COLO829 (cell line): ENCODE results near the gene RXRA.

Experiments used
- DNase-seq: peaks from one replicate; pipeline ENCODE4 v3.0.0; 2012; ENCODE audit warnings: low spot score

The RXRA gene

GRCh38 chr9:134355158-134355557 lies 28.9 kb downstream of the RXRA start:
- no peak for DNase-seq

DNA sequence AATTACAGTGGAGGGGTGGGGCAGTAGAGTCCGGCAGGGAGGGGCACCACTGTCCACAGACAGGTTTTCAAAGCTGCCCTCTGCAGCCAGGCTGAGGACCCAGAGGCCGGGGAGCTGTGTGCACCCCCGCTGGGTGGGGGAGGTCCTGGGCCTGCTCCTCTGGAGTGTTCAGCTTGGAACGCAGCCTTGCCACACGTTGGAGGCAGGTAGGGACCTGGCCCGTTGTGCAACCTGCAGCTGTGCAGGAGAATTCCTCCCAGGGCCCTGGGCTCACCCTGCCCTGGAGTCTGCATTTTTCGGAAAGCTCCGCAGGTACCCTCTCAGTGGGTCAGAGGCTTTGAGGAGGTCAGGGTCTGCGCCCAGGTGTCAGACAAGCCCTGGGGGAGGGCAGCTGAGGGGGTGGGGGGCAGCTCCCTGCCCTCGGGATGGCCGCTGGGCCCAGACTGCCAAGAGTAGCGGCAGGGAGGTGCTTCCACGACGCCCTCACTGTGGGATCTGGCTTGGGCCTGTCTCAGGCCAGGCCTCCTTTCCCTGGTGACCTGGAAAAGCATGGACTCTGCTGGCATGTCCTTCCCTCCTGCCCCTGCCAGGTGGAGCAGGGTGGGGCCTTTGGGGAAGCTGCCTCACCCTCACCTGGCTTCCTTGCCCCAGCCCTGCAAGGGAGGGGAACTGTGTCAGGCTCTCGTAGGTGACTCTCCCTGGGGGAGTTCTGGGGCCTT lies 29.5 kb downstream of the RXRA start:
- DNase-seq = no peak

DNA sequence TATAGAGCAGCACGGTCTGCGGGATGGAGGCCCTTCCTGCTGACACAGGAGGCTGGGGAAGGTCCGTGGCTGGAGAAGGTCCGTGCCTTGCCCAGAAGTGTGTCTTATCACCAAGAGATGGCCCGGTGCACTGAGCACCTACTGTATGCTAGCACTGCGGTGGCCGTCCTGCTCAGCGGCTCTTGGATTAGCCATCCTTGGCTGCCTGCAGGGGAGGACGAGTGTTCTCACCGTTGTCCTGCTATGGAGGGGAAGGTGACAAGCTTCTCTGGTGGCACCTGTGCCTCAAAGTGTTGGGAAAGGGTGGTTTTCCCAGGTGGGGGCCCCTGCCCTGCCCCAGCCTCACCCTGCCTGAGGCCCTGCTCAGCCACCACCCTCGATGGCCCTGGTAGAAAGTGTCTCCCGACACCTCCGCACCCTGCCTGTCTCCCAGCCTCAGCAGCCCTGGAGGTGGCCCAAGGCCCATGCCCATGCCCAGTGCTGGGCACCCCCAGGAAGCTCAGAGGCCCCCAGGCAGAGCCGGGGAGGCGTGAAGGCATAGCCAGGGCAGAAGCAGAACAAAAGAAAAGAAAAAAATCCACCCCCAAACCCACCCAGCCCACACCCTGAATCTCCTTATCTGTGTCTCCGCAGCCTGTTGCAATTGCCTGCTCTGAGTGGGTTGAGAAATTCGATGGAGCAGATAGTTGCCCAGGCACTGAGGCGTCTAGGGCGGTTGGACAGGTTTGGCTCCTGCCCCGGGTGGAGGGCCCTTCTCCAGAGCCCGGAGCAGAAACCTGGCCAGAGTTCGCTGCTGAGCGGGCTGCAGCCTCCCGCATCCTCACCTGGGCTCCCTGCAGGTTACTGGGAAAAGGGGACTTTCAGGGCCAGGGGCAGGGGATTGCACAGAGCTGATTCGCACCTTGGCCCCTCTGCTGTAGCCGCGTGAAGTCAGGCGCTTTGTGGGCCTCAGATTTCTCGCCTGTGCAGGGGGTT lies 30.5 kb downstream of the RXRA start:
- DNase-seq = no peak

- DNase-seq = no peak
Observed at GRCh38 chr9:134357631-134358025, 31.4 kb downstream of the RXRA start.

DNA sequence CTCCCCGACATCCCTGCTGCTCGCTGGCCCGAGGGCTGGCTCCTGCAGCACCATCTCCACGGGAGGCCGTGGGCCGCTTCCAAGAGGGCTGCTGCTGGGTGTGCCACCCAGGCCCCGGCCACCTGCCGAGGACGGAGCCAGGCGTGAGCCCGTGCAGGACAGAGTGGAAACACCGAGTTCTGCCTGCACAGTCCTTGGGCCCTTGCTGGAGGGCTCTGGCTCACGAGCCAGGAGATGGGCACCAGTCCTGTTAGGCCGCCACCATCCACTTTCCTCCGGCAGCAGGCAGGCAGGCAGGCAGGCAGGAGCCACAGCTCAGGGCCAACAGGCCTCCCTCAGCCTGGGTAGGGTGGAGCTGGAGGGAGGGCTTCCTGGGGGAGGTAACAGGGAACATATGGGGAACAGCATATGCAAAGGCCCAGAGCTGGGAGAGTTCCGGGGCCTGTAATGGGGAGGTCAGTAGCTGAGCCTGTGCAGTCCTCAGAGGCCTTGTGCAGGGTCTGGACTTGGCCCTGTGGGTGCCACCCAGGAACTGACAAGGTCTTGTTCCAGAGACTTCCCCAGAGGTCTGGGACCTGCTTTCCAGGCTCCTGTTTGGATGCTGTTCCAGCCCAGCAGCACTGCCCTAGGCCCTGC lies 31.9 kb downstream of the RXRA start:
- no peak for DNase-seq

- no peak for DNase-seq
Observed at GRCh38 chr9:134358662-134359319, 32.5 kb downstream of the RXRA start.

DNA sequence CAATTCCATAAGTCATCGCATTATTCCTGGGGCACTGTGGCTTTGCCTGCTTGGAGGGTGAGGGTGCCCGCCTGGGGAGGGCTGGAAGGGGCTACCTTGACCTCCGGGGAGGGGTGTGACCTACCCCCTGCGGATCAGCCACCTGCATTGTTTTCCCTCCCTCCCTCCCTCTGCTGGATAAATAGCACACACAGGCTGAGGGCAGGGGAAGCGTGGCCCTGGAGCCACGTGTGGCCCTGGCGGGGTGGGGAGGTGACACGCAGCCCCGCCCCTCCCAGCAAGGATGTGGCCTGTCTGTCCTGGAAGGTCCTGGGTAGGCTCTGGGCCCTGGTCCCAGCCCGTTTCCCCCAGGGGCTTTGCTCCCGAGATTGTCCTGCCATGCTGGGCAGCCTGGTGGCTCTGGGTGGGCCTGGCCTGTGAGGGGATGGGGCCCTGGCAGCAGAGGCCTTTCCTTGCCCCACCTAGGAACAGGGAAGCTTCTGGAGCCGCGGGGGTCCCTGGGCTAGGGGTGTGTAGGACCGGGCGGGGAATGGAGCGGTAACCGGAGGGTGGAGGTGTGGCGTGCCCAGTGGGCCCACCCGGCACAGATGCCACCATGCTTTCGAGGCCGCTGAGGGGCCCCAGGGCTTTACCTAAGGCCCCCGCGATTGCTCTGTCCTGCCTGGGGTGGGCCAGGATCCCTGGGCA lies 33.4 kb downstream of the RXRA start:
- DNase-seq = no peak

DNA sequence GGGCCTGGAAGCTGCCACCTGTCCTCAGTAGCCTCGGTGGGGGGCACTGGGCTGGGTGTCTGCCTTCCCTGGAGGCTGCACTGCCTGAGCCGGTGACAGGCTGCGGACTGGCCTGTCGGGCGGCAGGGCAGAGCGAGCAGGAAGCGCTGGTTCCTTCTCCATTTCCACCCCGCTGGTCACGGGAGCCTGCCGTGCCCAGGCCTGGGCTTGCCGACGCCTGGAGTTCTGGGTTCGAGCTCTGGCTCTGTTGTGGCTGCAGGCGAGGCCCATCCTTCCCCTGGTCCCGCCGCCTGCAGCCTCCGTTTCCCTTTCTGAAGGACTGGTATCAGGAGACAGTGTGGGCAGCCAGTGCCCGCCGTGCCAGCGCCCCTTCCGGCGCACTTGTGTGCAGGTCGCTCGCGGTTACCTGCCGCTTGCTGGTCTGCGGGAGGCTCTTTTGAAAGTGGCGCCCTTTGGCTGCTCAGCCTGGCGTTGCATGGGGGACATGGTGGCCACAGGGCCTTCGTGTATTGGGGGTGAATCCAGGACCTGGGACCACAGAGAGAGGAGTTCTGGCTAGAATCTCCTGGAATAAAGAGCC lies 34.0 kb downstream of the RXRA start:
- no peak for DNase-seq

DNA sequence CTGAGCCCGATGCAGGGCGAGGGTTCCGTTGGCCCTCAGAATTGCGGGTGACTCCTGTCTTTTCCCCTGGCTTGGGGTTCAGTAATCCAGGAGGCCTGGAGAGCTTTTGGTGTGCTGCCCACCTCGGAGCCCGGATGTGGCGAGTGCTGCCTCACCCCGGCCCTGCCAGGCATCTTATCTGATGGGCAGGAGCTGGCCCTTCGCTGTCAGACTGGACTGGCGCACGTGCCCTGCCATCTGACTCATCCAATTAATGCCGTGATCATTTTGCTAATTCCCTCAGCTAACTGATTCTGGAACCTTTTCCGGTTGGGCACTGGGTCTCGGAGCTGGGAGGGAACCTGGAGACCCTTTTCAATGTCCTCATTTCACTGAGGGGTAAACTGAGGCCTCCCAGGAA lies 34.6 kb downstream of the RXRA start:
- DNase-seq = no peak

GRCh38 chr9:134361426-134361825 lies 35.2 kb downstream of the RXRA start:
- no peak for DNase-seq

DNA sequence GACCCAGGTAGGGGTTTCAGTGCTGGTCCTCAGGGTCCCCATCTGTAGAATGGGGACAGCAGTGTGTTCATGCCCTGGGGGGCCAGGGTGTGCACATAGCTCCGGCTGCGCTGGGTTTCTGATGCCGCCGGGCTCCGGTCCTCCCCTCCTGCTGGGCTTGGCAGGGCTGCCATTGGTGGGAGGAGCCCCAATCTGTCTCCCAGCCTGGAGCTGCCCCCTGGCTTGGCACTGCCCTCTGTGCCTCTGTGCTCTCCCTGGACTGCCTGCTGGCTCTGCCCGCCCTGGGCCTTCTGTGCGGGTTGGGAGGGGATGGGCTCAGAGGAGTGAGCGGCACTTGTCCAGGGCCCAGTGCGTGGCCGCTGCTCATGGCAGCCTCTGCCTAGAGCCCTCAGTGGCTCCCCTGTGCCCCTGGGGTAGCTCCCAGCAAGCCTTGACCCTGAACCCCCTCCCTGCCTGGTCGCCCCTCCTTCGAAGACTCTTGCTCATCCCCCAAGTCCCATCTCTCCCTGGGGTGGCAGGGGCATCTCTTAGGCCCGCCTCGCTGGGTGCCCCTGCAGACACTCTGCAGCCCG lies 35.7 kb downstream of the RXRA start:
- no peak for DNase-seq

GRCh38 chr9:134363450-134363849 lies 37.2 kb downstream of the RXRA start:
- DNase-seq = no peak

GRCh38 chr9:134364391-134365114 lies 38.3 kb downstream of the RXRA start:
- DNase-seq = no peak

GRCh38 chr9:134365115-134365596 lies 38.9 kb downstream of the RXRA start:
- DNase-seq = no peak

DNA sequence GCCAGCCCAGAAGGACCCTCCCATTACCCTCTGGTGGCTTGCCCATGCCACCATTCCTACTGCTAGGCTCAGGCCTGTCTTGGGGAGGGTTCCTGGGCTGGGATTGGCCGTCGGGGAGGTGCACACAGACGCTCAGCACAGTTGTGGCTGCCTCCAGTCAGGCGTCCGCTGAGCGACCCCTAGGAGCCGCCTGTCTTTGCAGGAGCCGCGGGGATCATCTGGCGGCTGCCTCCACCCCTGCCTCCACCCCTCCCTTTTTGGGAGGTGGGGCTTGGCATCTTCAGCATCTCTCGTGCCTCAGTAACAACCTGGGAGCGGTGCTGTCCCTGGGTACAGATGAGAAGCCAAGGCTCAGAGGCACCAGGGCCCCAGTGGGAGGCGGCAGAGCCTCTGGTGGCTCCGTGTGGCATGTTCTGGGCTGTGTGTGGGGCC lies 39.6 kb downstream of the RXRA start:
- DNase-seq = no peak

DNA sequence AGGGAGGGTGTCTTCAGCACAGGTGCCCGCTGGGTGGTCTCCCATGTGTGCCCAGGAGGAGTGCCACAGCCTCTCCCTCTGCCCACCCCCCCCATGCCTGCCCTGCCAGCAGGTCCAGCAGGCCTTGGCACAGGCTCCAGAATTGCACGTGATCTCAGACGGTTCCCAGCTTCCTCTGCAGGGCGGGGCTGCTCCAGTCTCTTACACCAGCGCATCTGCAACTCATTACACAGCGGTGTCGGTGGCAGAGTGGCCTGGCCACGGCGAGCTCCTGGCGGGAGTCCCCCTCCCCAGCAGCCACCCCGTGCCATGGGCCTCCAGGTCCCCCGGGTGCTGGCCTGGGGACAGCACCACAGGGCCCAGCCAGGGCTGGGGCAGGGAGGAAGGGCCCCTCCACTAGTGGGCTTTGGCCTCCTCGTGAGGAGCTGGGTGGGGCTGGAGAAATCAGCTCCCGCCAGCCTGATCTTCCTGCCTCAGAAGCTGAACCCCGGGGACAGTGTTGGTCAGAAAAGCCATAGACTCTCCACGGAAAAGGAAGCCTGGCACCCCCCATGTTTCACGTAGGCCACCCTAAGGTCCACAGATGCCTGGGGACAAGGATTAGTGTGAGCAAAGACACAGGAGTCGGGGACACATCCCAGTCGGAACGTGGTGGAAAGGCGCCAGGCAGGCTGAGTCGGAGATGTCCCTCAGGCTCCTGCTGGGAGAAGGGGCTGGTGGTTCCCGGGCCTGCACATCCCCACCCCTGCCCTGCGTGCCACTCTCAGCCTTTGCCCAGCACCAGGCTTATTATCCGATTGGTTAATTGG lies 40.2 kb downstream of the RXRA start:
- peak; percentile 83 for DNase-seq

- DNase-seq = no peak
Observed at GRCh38 chr9:134367061-134367460, 40.8 kb downstream of the RXRA start.

GRCh38 chr9:134367791-134368490 lies 41.7 kb downstream of the RXRA start:
- no peak for DNase-seq

DNA sequence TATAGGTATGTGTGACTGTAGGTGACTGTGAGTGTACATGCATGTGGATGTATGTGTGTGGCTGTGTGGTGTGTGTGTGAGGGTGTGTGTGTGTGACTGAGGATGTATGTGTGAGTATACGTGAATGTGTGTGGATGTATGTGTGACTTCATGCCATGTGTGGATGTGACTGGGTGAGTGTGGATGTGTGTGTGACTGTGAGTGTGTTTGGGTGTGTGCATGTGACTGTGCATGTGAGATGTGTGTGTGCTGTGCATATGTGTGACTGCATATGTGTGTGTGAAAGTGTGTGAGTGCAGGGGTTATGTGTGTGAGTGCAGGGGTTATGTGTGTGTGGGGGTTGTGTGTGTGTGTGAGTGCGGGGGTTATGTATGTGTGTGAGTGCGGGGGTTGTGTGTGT lies 42.3 kb downstream of the RXRA start:
- no peak for DNase-seq
